Stimulated activated CD4-positive, alpha-beta T cell treated with anti-CD3 and anti-CD28 coated beads, Interleukin-4, amount 100 ng/mL, for 48 hours (primary cell): ENCODE measurements around the gene DLGAP5.

Source experiments
- DNase-seq, 2 donors: peaks; one replicate each; pipeline ENCODE4 v3.0.0-alpha.2; 2020; ENCODE audit warnings: low read depth in 2 of 2

The DLGAP5 gene

GRCh38 chr14:55188686-55189295 is 2.6 kb downstream of the DLGAP5 start:
- no peak for DNase-seq

GRCh38 chr14:55180434-55180833 is 11.0 kb downstream of the DLGAP5 start:
- DNase-seq: no peak

- DNase-seq: no peak
Observed at GRCh38 chr14:55180006-55180405, 11.4 kb downstream of the DLGAP5 start.

GRCh38 chr14:55170526-55170925 is 20.9 kb downstream of the DLGAP5 start:
- DNase-seq: no peak

- DNase-seq: no peak
Observed at GRCh38 chr14:55160989-55161388, 30.4 kb downstream of the DLGAP5 start.

- no peak for DNase-seq
Observed at GRCh38 chr14:55158412-55158811, 33.0 kb downstream of the DLGAP5 start.

GRCh38 chr14:55157080-55157479 is 34.3 kb downstream of the DLGAP5 start:
- no peak for DNase-seq

GRCh38 chr14:55153951-55154350 is 37.4 kb downstream of the DLGAP5 start:
- DNase-seq: no peak

- DNase-seq: no peak
Observed at GRCh38 chr14:55152052-55152753, 39.2 kb downstream of the DLGAP5 start.

GRCh38 chr14:55151601-55152000 is 39.8 kb downstream of the DLGAP5 start:
- DNase-seq: no peak

- no peak for DNase-seq
Observed at GRCh38 chr14:55146425-55146824, 45.0 kb downstream of the DLGAP5 start.

GRCh38 chr14:55142466-55142865 is 48.9 kb downstream of the DLGAP5 start:
- no peak for DNase-seq

GRCh38 chr14:55141825-55142224 is 49.6 kb downstream of the DLGAP5 start:
- DNase-seq: no peak

- DNase-seq: no peak
Observed at GRCh38 chr14:55139696-55140509, 51.5 kb downstream of the DLGAP5 start.

GRCh38 chr14:55139141-55139540 is 52.2 kb downstream of the DLGAP5 start:
- DNase-seq: no peak

GRCh38 chr14:55138091-55138490 is 53.3 kb downstream of the DLGAP5 start:
- DNase-seq: no peak

GRCh38 chr14:55136885-55137786 is 54.2 kb downstream of the DLGAP5 start:
- no peak for DNase-seq

GRCh38 chr14:55136241-55136640 is 55.1 kb downstream of the DLGAP5 start:
- no peak for DNase-seq

- DNase-seq: no peak
Observed at GRCh38 chr14:55133416-55133815, 58.0 kb downstream of the DLGAP5 start.

GRCh38 chr14:55131370-55132137 is 59.8 kb downstream of the DLGAP5 start:
- DNase-seq: no peak

- no peak for DNase-seq
Observed at GRCh38 chr14:55130196-55130550, 61.2 kb downstream of the DLGAP5 start.
